Measurements from ENCODE around the gene ZRANB2. TPM values are rescaled to one million over a fixed set of nuclear protein-coding genes. Genes with fewer than 3 reads are reported as not detected.
A peak's percentile ranks its signal among the peaks of the same experiment; 100 is the strongest.

The ZRANB2 gene
- total and polyA plus RNA-seq, 9 of the 15 experiments (the other 6 are each of a cell fraction or from before 2014, with no cell fraction given), result 80.8 to 264 (median 157) TPM

DNA sequence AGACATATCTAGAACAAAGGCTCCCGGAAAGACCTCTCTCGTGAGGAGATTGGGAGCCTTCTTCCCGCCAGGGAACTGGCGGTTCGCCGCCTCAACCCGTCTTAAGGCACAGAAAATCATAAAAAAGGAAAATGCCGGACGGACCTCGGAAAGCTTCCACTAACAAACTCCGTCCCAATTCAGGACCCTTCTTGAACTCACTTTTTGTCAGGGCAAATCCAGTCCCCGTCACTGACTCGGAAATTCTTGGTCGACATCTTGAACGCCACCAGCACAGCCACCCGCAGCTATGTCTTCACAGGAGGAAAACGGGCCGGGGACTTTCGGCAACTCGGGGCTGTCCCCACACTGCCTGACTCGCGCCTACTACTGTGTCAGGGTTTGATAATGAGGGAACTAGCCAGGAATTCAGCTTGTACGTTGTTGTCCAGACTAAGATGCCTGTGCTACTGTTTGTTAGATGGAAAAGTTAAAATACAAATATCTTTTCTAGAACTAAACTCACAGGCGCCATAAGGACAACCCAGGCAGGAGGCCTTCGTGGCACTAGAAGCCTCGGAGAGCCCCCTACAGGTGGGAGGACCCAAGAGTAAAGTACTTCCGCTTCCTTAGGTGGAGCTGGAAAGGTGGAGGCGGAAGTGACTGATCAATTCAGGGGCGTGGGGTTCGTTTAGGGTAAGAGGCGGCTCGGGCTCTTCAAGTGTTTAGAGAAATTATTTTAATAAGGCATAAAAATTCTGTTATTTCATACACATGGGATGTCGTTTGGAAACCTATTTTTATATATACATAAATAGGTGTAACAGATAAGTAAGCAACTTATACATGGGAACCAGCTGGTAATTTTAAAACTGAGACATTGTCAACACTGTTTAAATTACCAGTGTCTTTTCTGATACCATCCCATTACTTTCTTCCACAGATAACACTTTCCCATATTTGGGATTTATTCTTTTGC, at the start of gene ZRANB2 (continued):
- TF ChIP-seq, protein P1, sequence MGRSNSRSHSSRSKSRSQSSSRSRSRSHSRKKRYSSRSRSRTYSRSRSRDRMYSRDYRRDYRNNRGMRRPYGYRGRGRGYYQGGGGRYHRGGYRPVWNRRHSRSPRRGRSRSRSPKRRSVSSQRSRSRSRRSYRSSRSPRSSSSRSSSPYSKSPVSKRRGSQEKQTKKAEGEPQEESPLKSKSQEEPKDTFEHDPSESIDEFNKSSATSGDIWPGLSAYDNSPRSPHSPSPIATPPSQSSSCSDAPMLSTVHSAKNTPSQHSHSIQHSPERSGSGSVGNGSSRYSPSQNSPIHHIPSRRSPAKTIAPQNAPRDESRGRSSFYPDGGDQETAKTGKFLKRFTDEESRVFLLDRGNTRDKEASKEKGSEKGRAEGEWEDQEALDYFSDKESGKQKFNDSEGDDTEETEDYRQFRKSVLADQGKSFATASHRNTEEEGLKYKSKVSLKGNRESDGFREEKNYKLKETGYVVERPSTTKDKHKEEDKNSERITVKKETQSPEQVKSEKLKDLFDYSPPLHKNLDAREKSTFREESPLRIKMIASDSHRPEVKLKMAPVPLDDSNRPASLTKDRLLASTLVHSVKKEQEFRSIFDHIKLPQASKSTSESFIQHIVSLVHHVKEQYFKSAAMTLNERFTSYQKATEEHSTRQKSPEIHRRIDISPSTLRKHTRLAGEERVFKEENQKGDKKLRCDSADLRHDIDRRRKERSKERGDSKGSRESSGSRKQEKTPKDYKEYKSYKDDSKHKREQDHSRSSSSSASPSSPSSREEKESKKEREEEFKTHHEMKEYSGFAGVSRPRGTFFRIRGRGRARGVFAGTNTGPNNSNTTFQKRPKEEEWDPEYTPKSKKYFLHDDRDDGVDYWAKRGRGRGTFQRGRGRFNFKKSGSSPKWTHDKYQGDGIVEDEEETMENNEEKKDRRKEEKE (IDR thresholded peaks at IDR 0.05; ENCODE audit: borderline replicate concordance in 1 of 2, control insufficient read depth in 1 of 2, low read depth in 2 of 2, low read length in 1 of 2), result no peak; a peak in 1 of 4 replicates
- TF ChIP-seq ZNF197 (CRISPR knock-in tag; IDR thresholded peaks at IDR 0.05; ENCODE audit: low read depth), result no peak
- TF ChIP-seq ZNF764 (CRISPR knock-in tag; IDR thresholded peaks at IDR 0.05; ENCODE audit: low read depth), result no peak
- TF ChIP-seq, protein P2, sequence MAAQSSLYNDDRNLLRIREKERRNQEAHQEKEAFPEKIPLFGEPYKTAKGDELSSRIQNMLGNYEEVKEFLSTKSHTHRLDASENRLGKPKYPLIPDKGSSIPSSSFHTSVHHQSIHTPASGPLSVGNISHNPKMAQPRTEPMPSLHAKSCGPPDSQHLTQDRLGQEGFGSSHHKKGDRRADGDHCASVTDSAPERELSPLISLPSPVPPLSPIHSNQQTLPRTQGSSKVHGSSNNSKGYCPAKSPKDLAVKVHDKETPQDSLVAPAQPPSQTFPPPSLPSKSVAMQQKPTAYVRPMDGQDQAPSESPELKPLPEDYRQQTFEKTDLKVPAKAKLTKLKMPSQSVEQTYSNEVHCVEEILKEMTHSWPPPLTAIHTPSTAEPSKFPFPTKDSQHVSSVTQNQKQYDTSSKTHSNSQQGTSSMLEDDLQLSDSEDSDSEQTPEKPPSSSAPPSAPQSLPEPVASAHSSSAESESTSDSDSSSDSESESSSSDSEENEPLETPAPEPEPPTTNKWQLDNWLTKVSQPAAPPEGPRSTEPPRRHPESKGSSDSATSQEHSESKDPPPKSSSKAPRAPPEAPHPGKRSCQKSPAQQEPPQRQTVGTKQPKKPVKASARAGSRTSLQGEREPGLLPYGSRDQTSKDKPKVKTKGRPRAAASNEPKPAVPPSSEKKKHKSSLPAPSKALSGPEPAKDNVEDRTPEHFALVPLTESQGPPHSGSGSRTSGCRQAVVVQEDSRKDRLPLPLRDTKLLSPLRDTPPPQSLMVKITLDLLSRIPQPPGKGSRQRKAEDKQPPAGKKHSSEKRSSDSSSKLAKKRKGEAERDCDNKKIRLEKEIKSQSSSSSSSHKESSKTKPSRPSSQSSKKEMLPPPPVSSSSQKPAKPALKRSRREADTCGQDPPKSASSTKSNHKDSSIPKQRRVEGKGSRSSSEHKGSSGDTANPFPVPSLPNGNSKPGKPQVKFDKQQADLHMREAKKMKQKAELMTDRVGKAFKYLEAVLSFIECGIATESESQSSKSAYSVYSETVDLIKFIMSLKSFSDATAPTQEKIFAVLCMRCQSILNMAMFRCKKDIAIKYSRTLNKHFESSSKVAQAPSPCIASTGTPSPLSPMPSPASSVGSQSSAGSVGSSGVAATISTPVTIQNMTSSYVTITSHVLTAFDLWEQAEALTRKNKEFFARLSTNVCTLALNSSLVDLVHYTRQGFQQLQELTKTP (IDR thresholded peaks at IDR 0.05; ENCODE audit: low read depth in 1 of 2, partially characterized antibody in 2 of 2), result peak in 1 of 2 experiments; percentile 60
- peak; percentile 80 for TF ChIP-seq ATF7 (IDR thresholded peaks at IDR 0.05)
- no peak for TF ChIP-seq ZNF41 (CRISPR knock-in tag; conservative IDR thresholded peaks at IDR 0.05)
- TF ChIP-seq, protein P3, sequence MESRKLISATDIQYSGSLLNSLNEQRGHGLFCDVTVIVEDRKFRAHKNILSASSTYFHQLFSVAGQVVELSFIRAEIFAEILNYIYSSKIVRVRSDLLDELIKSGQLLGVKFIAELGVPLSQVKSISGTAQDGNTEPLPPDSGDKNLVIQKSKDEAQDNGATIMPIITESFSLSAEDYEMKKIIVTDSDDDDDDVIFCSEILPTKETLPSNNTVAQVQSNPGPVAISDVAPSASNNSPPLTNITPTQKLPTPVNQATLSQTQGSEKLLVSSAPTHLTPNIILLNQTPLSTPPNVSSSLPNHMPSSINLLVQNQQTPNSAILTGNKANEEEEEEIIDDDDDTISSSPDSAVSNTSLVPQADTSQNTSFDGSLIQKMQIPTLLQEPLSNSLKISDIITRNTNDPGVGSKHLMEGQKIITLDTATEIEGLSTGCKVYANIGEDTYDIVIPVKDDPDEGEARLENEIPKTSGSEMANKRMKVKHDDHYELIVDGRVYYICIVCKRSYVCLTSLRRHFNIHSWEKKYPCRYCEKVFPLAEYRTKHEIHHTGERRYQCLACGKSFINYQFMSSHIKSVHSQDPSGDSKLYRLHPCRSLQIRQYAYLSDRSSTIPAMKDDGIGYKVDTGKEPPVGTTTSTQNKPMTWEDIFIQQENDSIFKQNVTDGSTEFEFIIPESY (CRISPR knock-in tag; IDR thresholded peaks at IDR 0.05), result peak; percentile 38; the same call in 1 of the 2 replicates
- no peak for TF ChIP-seq TCFL5 (CRISPR knock-in tag; conservative IDR thresholded peaks at IDR 0.05)
- TF ChIP-seq, protein P4, sequence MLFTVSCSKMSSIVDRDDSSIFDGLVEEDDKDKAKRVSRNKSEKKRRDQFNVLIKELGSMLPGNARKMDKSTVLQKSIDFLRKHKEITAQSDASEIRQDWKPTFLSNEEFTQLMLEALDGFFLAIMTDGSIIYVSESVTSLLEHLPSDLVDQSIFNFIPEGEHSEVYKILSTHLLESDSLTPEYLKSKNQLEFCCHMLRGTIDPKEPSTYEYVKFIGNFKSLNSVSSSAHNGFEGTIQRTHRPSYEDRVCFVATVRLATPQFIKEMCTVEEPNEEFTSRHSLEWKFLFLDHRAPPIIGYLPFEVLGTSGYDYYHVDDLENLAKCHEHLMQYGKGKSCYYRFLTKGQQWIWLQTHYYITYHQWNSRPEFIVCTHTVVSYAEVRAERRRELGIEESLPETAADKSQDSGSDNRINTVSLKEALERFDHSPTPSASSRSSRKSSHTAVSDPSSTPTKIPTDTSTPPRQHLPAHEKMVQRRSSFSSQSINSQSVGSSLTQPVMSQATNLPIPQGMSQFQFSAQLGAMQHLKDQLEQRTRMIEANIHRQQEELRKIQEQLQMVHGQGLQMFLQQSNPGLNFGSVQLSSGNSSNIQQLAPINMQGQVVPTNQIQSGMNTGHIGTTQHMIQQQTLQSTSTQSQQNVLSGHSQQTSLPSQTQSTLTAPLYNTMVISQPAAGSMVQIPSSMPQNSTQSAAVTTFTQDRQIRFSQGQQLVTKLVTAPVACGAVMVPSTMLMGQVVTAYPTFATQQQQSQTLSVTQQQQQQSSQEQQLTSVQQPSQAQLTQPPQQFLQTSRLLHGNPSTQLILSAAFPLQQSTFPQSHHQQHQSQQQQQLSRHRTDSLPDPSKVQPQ (CRISPR knock-in tag; IDR thresholded peaks at IDR 0.05; ENCODE audit: borderline replicate concordance), result no peak
- TF ChIP-seq KLF16 (IDR thresholded peaks at IDR 0.05), result no peak
- TF ChIP-seq CCNT2 (IDR thresholded peaks at IDR 0.05; ENCODE audit: borderline replicate concordance, extremely low read depth, insufficient read length, low read depth, low read length), result no peak

Measured in K562 (cell line).